Activated CD8-positive, alpha-beta memory T cell treated with anti-CD3 and anti-CD28 coated beads, Interleukin-2, amount 50 U/mL, for 24 hours (primary cell): Measurements from ENCODE around the gene ZCCHC4.

Experiments used
- DNase-seq: peaks from one replicate; pipeline ENCODE4 v3.0.0-alpha.2; 2020; ENCODE audit errors: extremely low read depth

Gene ZCCHC4

GRCh38 chr4:25377572-25378436, 65.2 kb downstream of the ZCCHC4 start:
- no peak for DNase-seq

GRCh38 chr4:25378437-25378743, 65.8 kb downstream of the ZCCHC4 start:
- DNase-seq = no peak

GRCh38 chr4:25379591-25379990, 67.0 kb downstream of the ZCCHC4 start:
- DNase-seq = no peak

GRCh38 chr4:25383647-25384046, 71.1 kb downstream of the ZCCHC4 start:
- no peak for DNase-seq

- DNase-seq = no peak
Measured at GRCh38 chr4:25386926-25387325, 74.4 kb downstream of the ZCCHC4 start.

- DNase-seq = no peak
Measured at GRCh38 chr4:25397305-25397704, 84.7 kb downstream of the ZCCHC4 start.

GRCh38 chr4:25399510-25399909, 86.9 kb downstream of the ZCCHC4 start:
- no peak for DNase-seq

GRCh38 chr4:25401066-25401465, 88.5 kb downstream of the ZCCHC4 start:
- DNase-seq = no peak

GRCh38 chr4:25402521-25402920, 89.9 kb downstream of the ZCCHC4 start:
- DNase-seq = no peak

GRCh38 chr4:25403699-25404098, 91.1 kb downstream of the ZCCHC4 start:
- no peak for DNase-seq

- no peak for DNase-seq
Measured at GRCh38 chr4:25405453-25405852, 92.9 kb downstream of the ZCCHC4 start.

GRCh38 chr4:25406081-25406692, 93.6 kb downstream of the ZCCHC4 start:
- DNase-seq = no peak

- no peak for DNase-seq
Measured at GRCh38 chr4:25410820-25411529, 98.4 kb downstream of the ZCCHC4 start.

- no peak for DNase-seq
Measured at GRCh38 chr4:25413261-25413660, 100.7 kb downstream of the ZCCHC4 start.

GRCh38 chr4:25417014-25417413, 104.4 kb downstream of the ZCCHC4 start:
- no peak for DNase-seq
